Endothelial cell (in vitro differentiated cells): ENCODE results near the gene OR2F2. TPM values are rescaled to one million over a fixed set of nuclear protein-coding genes. Genes with fewer than 3 reads are reported as not detected.

Experiments used
- DNase-seq: peaks from one replicate; pipeline ENCODE4 v3.0.0; 2021; ENCODE audit warnings: low spot score
- H3K27ac Mint-ChIP-seq: one replicate; pipeline ENCODE4 v1.8.0; 2021; ENCODE audit warnings: mixed read lengths, inconsistent platforms; ENCODE audit not compliant: unreplicated experiment
- H3K27me3 Mint-ChIP-seq: one replicate; pipeline ENCODE4 v1.8.0; 2021; ENCODE audit warnings: mild to moderate bottlenecking, moderate library complexity, mixed read lengths, inconsistent platforms; ENCODE audit not compliant: unreplicated experiment
- H3K36me3 Mint-ChIP-seq: one replicate; pipeline ENCODE4 v1.8.0; 2021; ENCODE audit warnings: mild to moderate bottlenecking, low read depth, mixed read lengths, inconsistent platforms; ENCODE audit not compliant: unreplicated experiment
- H3K4me1 Mint-ChIP-seq: one replicate; pipeline ENCODE4 v1.8.0; 2021; ENCODE audit warnings: mild to moderate bottlenecking, mixed read lengths, inconsistent platforms; ENCODE audit not compliant: unreplicated experiment
- H3K4me3 Mint-ChIP-seq: one replicate; pipeline ENCODE4 v1.8.0; 2021; ENCODE audit warnings: mild to moderate bottlenecking, mixed read lengths, inconsistent platforms; ENCODE audit not compliant: unreplicated experiment
- H3K9me3 Mint-ChIP-seq: one replicate; pipeline ENCODE4 v1.8.0; 2021; ENCODE audit warnings: mixed read lengths, inconsistent platforms; ENCODE audit not compliant: unreplicated experiment
- CTCF ChIP-seq: fragments of 200-600 bp; sonication (generic); IDR thresholded peaks from one replicate; pipeline ENCODE4 v1.5.0; 2021; ENCODE audit warnings: antibody characterized with exemption; ENCODE audit not compliant: unreplicated experiment
- total RNA-seq: library from RNA; stranded (reverse); fragmentation: NEBNext Ultra II Directional; extraction: Animal tissue kit (Norgen Biotek cat#: 25700); gene quantifications from one replicate; pipeline ENCODE4 v1.2.1, GENCODE V29; 2021; ENCODE audit not compliant: unreplicated experiment

OR2F2 gene
- total RNA-seq, 1 donor from 2014 or later = not detected

GRCh38 chr7:143906151-143906550 lies 28.9 kb upstream of the OR2F2 start:
- Mint-ChIP-seq H3K4me1 (peaks cover 6% of the 10 kb centered on the region), H3K9me3 (no peaks in the 10 kb centered on the region), H3K27me3 (peaks cover 7% of the 10 kb centered on the region), H3K27ac (no peak overlapping the region), H3K36me3 (no peaks in the 10 kb centered on the region), H3K4me3 (no peak overlapping the region)
- no peak for DNase-seq
- TF ChIP-seq CTCF = no peak

- no peak for DNase-seq
- Mint-ChIP-seq H3K4me1 (peaks cover 6% of the 10 kb centered on the region), H3K27me3 (peaks cover 5% of the 10 kb centered on the region), H3K27ac (no peak overlapping the region), H3K36me3 (no peaks in the 10 kb centered on the region), H3K4me3 (no peak overlapping the region), H3K9me3 (no peaks in the 10 kb centered on the region)
- TF ChIP-seq CTCF = no peak
Observed at GRCh38 chr7:143906895-143907294, 28.1 kb upstream of the OR2F2 start.

- Mint-ChIP-seq H3K9me3 (no peaks in the 10 kb centered on the region), H3K36me3 (no peaks in the 10 kb centered on the region), H3K27me3 (peaks cover 5% of the 10 kb centered on the region), H3K4me1 (peaks cover 6% of the 10 kb centered on the region), H3K27ac (no peak overlapping the region), H3K4me3 (no peak overlapping the region)
- no peak for TF ChIP-seq CTCF
- DNase-seq = no peak
Observed at GRCh38 chr7:143908120-143908519, 26.9 kb upstream of the OR2F2 start.

- Mint-ChIP-seq H3K27me3 (peaks cover 5% of the 10 kb centered on the region), H3K27ac (no peak overlapping the region), H3K4me1 (peaks cover 6% of the 10 kb centered on the region), H3K9me3 (no peaks in the 10 kb centered on the region), H3K36me3 (no peaks in the 10 kb centered on the region), H3K4me3 (no peak overlapping the region)
- TF ChIP-seq CTCF = no peak
- DNase-seq = no peak
Observed at GRCh38 chr7:143909863-143910262, 25.2 kb upstream of the OR2F2 start.

GRCh38 chr7:143910473-143911248 lies 24.4 kb upstream of the OR2F2 start:
- H3K27ac Mint-ChIP-seq = no peak overlapping the region
- no peak for DNase-seq

More at GRCh38 chr7:143910473-143911248, 24.4 kb upstream of the OR2F2 start:
- no peaks in the 10 kb centered on the region for H3K4me1 Mint-ChIP-seq
- no peaks in the 10 kb centered on the region for H3K27me3 Mint-ChIP-seq
- H3K9me3 Mint-ChIP-seq = no peaks in the 10 kb centered on the region
- no peak for TF ChIP-seq CTCF
- H3K36me3 Mint-ChIP-seq = no peaks in the 10 kb centered on the region
- no peak overlapping the region for H3K4me3 Mint-ChIP-seq
